GM12801 (cell line): ENCODE results near the gene ACADS.

Source experiments
- TF ChIP-seq, protein P1 (sequence below): IDR thresholded peaks from one replicate; pipeline ENCODE4 v1.5.1; 2011; ENCODE audit warnings: control low read depth; ENCODE audit not compliant: insufficient read length; ENCODE audit errors: extremely low read depth

Gene ACADS

GRCh38 chr12:120711411-120711810 is 14.2 kb upstream of the ACADS start:
- TF ChIP-seq, protein P1, sequence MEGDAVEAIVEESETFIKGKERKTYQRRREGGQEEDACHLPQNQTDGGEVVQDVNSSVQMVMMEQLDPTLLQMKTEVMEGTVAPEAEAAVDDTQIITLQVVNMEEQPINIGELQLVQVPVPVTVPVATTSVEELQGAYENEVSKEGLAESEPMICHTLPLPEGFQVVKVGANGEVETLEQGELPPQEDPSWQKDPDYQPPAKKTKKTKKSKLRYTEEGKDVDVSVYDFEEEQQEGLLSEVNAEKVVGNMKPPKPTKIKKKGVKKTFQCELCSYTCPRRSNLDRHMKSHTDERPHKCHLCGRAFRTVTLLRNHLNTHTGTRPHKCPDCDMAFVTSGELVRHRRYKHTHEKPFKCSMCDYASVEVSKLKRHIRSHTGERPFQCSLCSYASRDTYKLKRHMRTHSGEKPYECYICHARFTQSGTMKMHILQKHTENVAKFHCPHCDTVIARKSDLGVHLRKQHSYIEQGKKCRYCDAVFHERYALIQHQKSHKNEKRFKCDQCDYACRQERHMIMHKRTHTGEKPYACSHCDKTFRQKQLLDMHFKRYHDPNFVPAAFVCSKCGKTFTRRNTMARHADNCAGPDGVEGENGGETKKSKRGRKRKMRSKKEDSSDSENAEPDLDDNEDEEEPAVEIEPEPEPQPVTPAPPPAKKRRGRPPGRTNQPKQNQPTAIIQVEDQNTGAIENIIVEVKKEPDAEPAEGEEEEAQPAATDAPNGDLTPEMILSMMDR = no peak

- TF ChIP-seq, protein P1 = no peak
These were observed 13.0 kb upstream of the ACADS start for GRCh38 chr12:120712610-120713009.

- TF ChIP-seq, protein P1 = peak; percentile 23
These were observed 11.7 kb upstream of the ACADS start for GRCh38 chr12:120713861-120714482.

DNA sequence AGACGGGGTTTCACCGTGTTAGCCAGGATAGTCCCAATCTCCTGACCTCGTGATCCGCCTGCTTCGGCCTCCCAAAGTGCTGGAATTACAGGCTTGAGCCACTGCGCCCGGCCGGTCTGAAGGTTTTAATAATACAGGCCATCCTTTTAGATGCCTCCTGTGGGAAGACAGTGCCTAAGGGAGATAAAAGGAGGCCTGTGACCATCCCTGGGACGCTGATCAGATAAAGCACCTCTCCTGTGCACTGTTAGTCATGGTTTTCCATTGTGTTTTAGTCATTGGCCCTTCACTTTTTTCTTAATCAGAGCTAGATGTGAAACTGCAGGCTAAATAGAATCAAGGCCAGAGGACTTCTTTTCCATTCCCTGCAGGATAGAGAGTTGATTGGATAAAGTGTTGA is 7.6 kb upstream of the ACADS start:
- TF ChIP-seq, protein P1 = no peak

DNA sequence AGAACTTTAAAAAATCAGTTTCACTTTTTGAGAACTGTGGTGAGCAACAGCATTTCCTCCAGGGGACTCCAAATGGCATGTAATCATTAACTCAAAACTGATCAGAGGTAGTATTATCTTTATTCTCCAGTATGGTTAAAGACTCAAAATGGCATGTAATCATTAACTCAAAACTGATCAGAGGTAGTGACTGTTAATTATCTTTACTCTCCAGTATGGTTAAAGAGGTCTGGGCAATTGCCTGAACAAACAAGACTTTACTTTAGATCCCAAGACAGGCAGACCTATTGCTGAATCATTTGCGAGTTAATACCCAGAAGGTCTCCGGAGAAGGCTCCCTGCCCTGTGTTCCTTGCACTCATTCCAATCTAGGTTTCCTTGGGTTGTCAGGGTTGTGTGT is 6.6 kb upstream of the ACADS start:
- TF ChIP-seq, protein P1 = no peak

DNA sequence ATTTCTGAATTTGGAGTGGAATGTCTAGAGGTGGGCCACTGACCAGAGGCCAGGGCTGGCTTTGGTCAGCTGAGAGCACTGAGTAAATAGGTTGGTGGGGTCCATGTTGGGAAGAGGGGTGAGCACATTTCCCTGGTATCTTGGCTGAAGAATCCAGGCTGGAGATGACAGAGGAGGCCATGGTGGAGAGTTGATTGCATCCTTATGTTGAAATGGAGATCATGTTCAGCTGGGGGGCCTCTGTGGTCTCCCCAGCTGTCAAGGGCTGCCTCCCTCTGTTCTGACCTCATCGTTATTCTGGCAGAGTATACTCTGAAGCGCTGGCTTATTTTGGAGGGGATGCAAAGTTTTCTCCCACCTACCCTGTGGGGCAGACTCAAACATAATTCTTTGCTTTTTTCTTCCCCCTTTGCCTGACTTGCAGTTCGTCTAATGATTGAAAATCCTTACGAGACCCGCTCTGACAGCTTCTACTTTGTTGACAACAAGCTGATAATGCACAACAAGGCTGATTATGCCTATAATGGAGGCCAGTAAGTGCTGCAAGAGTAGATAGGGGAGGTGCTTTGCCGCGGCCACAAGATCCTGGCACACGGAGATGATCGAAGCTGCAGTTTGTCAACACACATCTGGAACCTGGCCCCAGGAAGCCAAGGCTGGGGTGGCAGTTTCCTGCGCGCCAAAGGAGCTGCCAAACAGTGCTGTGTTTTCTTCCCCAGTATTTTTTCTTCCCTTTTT is 6.0 kb upstream of the ACADS start:
- TF ChIP-seq, protein P1 = no peak

- TF ChIP-seq, protein P1 = no peak
These were observed 5.2 kb upstream of the ACADS start for GRCh38 chr12:120720234-120720986.
